H1 (cell line): ENCODE data around the gene MDK. TPM values are rescaled to one million over a fixed set of nuclear protein-coding genes. Genes with fewer than 3 reads are reported as not detected.

Source experiments
- CTCF ChIA-PET: fragments of 300-600 bp; sonication (Branson Sonifier 250); formaldehyde crosslinking; loops from one replicate; lab custom pipeline; 2021; ENCODE audit not compliant: partially characterized antibody; lab: Charles Lee
- POLR2A ChIA-PET: fragments of 300-600 bp; sonication (Branson Sonifier 250); formaldehyde crosslinking; loops from one replicate; lab custom pipeline; 2021; ENCODE audit warnings: inconsistent platforms; ENCODE audit not compliant: partially characterized antibody; lab: Charles Lee
- DNase-seq, 2 experiments: peaks; one replicate each; pipeline versions ENCODE4 v3.0.0 to v3.0.0-alpha.2; 2010 to 2022; ENCODE audit warnings: low spot score in 2 of 2, low read depth in 1 of 2, mixed read lengths in 1 of 2
- FAIRE-seq: peaks from 2 replicates; lab custom pipeline; 2011; peaks lifted over from hg19 to GRCh38; lab: Jason Lieb, UNC
- H2AFZ ChIP-seq: 2 replicates; pipeline ENCODE4 v1.8.1; 2012; ENCODE audit warnings: low read length, inconsistent platforms
- H2AK5ac ChIP-seq: 2 replicates; pipeline ENCODE4 v1.6.1; 2013; ENCODE audit warnings: low read depth, low read length
- H2BK120ac ChIP-seq: replicated peaks from 2 replicates; pipeline ENCODE3; 2013; ENCODE audit warnings: low read depth, low read length, inconsistent platforms
- H2BK12ac ChIP-seq: 2 replicates; pipeline ENCODE4 v1.6.1; 2013; ENCODE audit warnings: low read depth, low read length
- H2BK15ac ChIP-seq: 2 replicates; pipeline ENCODE4 v1.6.1; 2013; ENCODE audit warnings: low read length
- H2BK20ac ChIP-seq: 2 replicates; pipeline ENCODE4 v1.6.1; 2013; ENCODE audit warnings: low read length
- H2BK5ac ChIP-seq: 2 replicates; pipeline ENCODE4 v1.6.1; 2013; ENCODE audit warnings: low read depth, low read length
- H3K14ac ChIP-seq: 2 replicates; pipeline ENCODE4 v1.6.1; 2013; ENCODE audit warnings: inconsistent platforms; ENCODE audit not compliant: insufficient read length
- H3K18ac ChIP-seq: 2 replicates; pipeline ENCODE4 v1.6.1; 2013; ENCODE audit warnings: low read length; ENCODE audit errors: extremely low read depth
- H3K23ac ChIP-seq: 2 replicates; pipeline ENCODE4 v1.6.1; 2013; ENCODE audit warnings: inconsistent platforms; ENCODE audit not compliant: insufficient read length
- H3K23me2 ChIP-seq: 2 replicates; pipeline ENCODE4 v1.6.1; 2013; ENCODE audit warnings: low read depth, low read length
- H3K27ac ChIP-seq: 2 replicates; pipeline ENCODE4 v1.6.1; 2011; ENCODE audit warnings: low read depth, low read length, inconsistent platforms
- H3K27me3 ChIP-seq, 4 experiments: replicated peaks in 1 of 4; 1 replicate in 1 of 4; 2 replicates in 3 of 4; pipeline versions ENCODE4 v1.6.1 to v1.8.1; 2011 to 2013; ENCODE audit warnings: low read length in 3 of 4, mild to moderate bottlenecking in 3 of 4, inconsistent platforms in 2 of 4, mixed read lengths in 2 of 4, moderate library complexity in 1 of 4; ENCODE audit not compliant: control insufficient read depth in 3 of 4, insufficient read depth in 3 of 4; ENCODE audit errors: extremely low read depth in 1 of 4
- H3K36me3 ChIP-seq, 4 experiments: 2 replicates each; pipeline versions ENCODE4 v1.6.1 to v1.8.1; 2011 to 2013; ENCODE audit warnings: mild to moderate bottlenecking in 4 of 4, low read length in 3 of 4, moderate library complexity in 2 of 4, control low read depth in 1 of 4, inconsistent platforms in 1 of 4; ENCODE audit not compliant: insufficient read depth in 4 of 4, control insufficient read depth in 2 of 4
- H3K4ac ChIP-seq: replicated peaks from 2 replicates; pipeline ENCODE3; 2013; ENCODE audit warnings: low read length, low read depth, mixed read lengths, inconsistent platforms; ENCODE audit not compliant: insufficient read length
- H3K4me1 ChIP-seq, 4 experiments: replicated peaks in 1 of 4; 1 replicate in 1 of 4; 2 replicates in 3 of 4; pipeline versions ENCODE4 v1.6.1 to v1.8.1; 2011 to 2013; ENCODE audit warnings: low read length in 3 of 4, inconsistent platforms in 2 of 4, mixed read lengths in 1 of 4; ENCODE audit not compliant: insufficient read depth in 4 of 4, control insufficient read depth in 3 of 4
- H3K4me2 ChIP-seq, 2 experiments: 2 replicates each; pipeline versions ENCODE4 v1.6.1 to v1.8.1; 2011 to 2013; ENCODE audit warnings: low read depth in 2 of 2, low read length in 2 of 2, control low read depth in 1 of 2, inconsistent platforms in 1 of 2, mild to moderate bottlenecking in 1 of 2; ENCODE audit not compliant: insufficient read depth in 1 of 2
- H3K4me3 ChIP-seq, 4 experiments: fragments of 200-600, 300-600 bp in 1 of 4; sonication (generic), shearing (Covaris generic), sonication (Bioruptor Twin) in 1 of 4; 2 replicates each; pipeline versions ENCODE4 v1.5.1 to v1.8.1; 2011 to 2016; ENCODE audit warnings: low read length in 4 of 4, low read depth in 3 of 4, control low read depth in 2 of 4, inconsistent platforms in 2 of 4, mild to moderate bottlenecking in 2 of 4, mixed read lengths in 1 of 4, moderate library complexity in 1 of 4; ENCODE audit not compliant: insufficient read depth in 2 of 4; ENCODE audit errors: extremely low read depth in 1 of 4
- H3K56ac ChIP-seq: replicated peaks from 2 replicates; pipeline ENCODE3; 2013; ENCODE audit warnings: low read depth, mild to moderate bottlenecking, mixed read lengths, low read length, inconsistent platforms; ENCODE audit not compliant: insufficient read length
- H3K79me1 ChIP-seq: 2 replicates; pipeline ENCODE4 v1.6.1; 2013; ENCODE audit warnings: low read depth, low read length, control low read depth
- H3K79me2 ChIP-seq, 2 experiments: 2 replicates each; pipeline versions ENCODE4 v1.6.1 to v1.8.1; 2012 to 2013; ENCODE audit warnings: low read length in 2 of 2, mild to moderate bottlenecking in 2 of 2, inconsistent platforms in 1 of 2; ENCODE audit not compliant: insufficient read depth in 2 of 2, control insufficient read depth in 1 of 2
- H3K9ac ChIP-seq, 4 experiments: replicated peaks in 1 of 4; 1 replicate in 1 of 4; 2 replicates in 3 of 4; pipeline versions ENCODE4 v1.6.1 to v1.8.1; 2011 to 2013; ENCODE audit warnings: low read depth in 3 of 4, low read length in 3 of 4, control low read depth in 2 of 4, mild to moderate bottlenecking in 2 of 4, moderate library complexity in 2 of 4, inconsistent platforms in 1 of 4; ENCODE audit errors: extremely low read depth in 1 of 4
- H3K9me3 ChIP-seq, 2 experiments: 2 replicates each; pipeline versions ENCODE4 v1.6.1 to v1.8.1; 2012 to 2013; ENCODE audit warnings: mild to moderate bottlenecking in 2 of 2, moderate library complexity in 2 of 2, control low read depth in 1 of 2, inconsistent platforms in 1 of 2, low read depth in 1 of 2, low read length in 1 of 2, mixed read lengths in 1 of 2; ENCODE audit not compliant: insufficient read depth in 2 of 2
- H4K20me1 ChIP-seq, 2 experiments: replicated peaks in 1 of 2; 2 replicates each; pipeline versions ENCODE3 to v1.8.1; 2011 to 2013; ENCODE audit warnings: inconsistent platforms in 2 of 2, low read length in 2 of 2, mild to moderate bottlenecking in 1 of 2; ENCODE audit not compliant: insufficient read depth in 2 of 2, control insufficient read depth in 1 of 2
- H4K5ac ChIP-seq: 2 replicates; pipeline ENCODE4 v1.6.1; 2013; ENCODE audit warnings: low read length, low read depth, mixed read lengths, inconsistent platforms; ENCODE audit not compliant: insufficient read length
- H4K8ac ChIP-seq: 2 replicates; pipeline ENCODE4 v1.8.0; 2013; ENCODE audit warnings: mild to moderate bottlenecking, moderate library complexity, low read length, inconsistent platforms; ENCODE audit not compliant: insufficient read depth; ENCODE audit errors: extremely low read depth
- H4K91ac ChIP-seq: replicated peaks from 2 replicates; pipeline ENCODE3; 2013; ENCODE audit warnings: low read length, mixed read lengths, inconsistent platforms; ENCODE audit not compliant: insufficient read length
- CEBPB ChIP-seq: IDR thresholded peaks from 2 replicates; pipeline ENCODE4 v1.6.1; 2012; ENCODE audit warnings: low read depth, low read length
- EGR1 ChIP-seq: IDR thresholded peaks from 2 replicates; pipeline ENCODE4 v1.6.1; 2011; ENCODE audit warnings: low read depth, low read length, borderline replicate concordance
- EZH2 ChIP-seq: fragments of 200-600 bp; sonication (generic); IDR thresholded peaks from 2 replicates; pipeline ENCODE4 v1.7.1; 2012; ENCODE audit warnings: low read depth, mild to moderate bottlenecking, moderate library complexity, low read length, inconsistent platforms; ENCODE audit not compliant: severe bottlenecking
- GABPA ChIP-seq: IDR thresholded peaks from 2 replicates; pipeline ENCODE4 v1.6.1; 2011; ENCODE audit warnings: mild to moderate bottlenecking, low read length, moderate library complexity, borderline replicate concordance; ENCODE audit not compliant: insufficient read depth
- HDAC2 ChIP-seq, 2 experiments: fragments of 300-600 bp in 1 of 2; sonication (generic) in 1 of 2; IDR thresholded peaks; 2 replicates each; pipeline ENCODE4 v1.6.1; 2011 to 2012; ENCODE audit warnings: low read depth in 2 of 2, low read length in 2 of 2, mild to moderate bottlenecking in 2 of 2, moderate library complexity in 2 of 2, borderline replicate concordance in 1 of 2, inconsistent platforms in 1 of 2
- HDAC6 ChIP-seq: IDR thresholded peaks from one replicate; pipeline ENCODE4 v1.7.1; 2012; ENCODE audit warnings: low read depth, mild to moderate bottlenecking, inconsistent platforms, low read length, moderate library complexity
- JUN ChIP-seq: IDR thresholded peaks from 2 replicates; pipeline ENCODE4 v1.6.1; 2011; ENCODE audit warnings: low read depth, mild to moderate bottlenecking, improper control_type of control experiment, low read length
- KDM5A ChIP-seq: fragments of 200-600 bp; IDR thresholded peaks from 2 replicates; pipeline ENCODE4 v1.7.1; 2012; ENCODE audit warnings: mild to moderate bottlenecking, low read length, inconsistent platforms, mixed read lengths
- MAFK ChIP-seq: IDR thresholded peaks from 2 replicates; pipeline ENCODE4 v1.6.1; 2012; ENCODE audit warnings: low read depth, mild to moderate bottlenecking, improper control_type of control experiment, low read length
- NRF1 ChIP-seq: IDR thresholded peaks from 2 replicates; pipeline ENCODE4 v1.6.1; 2011; ENCODE audit warnings: mild to moderate bottlenecking, low read depth, low read length, improper control_type of control experiment
- POLR2AphosphoS5 ChIP-seq: IDR thresholded peaks from 2 replicates; pipeline ENCODE4 v1.6.1; 2011; ENCODE audit warnings: low read depth, low read length
- RAD21 ChIP-seq, 2 experiments: IDR thresholded peaks in 1 of 2; conservative IDR thresholded peaks in 1 of 2; 2 replicates each; pipeline ENCODE4 v1.6.1; 2011; ENCODE audit warnings: low read depth in 2 of 2, low read length in 2 of 2, improper control_type of control experiment in 1 of 2, inconsistent platforms in 1 of 2, mild to moderate bottlenecking in 1 of 2, moderate library complexity in 1 of 2
- SP2 ChIP-seq: IDR thresholded peaks from 2 replicates; pipeline ENCODE4 v1.6.1; 2012; ENCODE audit warnings: mild to moderate bottlenecking, low read length, inconsistent platforms
- ZNF274 ChIP-seq: IDR thresholded peaks from 2 replicates; pipeline ENCODE4 v1.7.0; 2012; ENCODE audit warnings: low read length, borderline replicate concordance; ENCODE audit errors: extremely low read depth
- WGBS, 2 experiments: shearing (Covaris generic) in 1 of 2; methylation state at CpG; one replicate each; pipeline versions ENCODE4 v1.1.6 to v1.1.7; 2013 to 2015; ENCODE audit warnings: low lambda C conversion rate in 2 of 2, mixed read lengths in 2 of 2, inconsistent platforms in 1 of 2, low coverage in 1 of 2, missing lambda C conversion rate in 1 of 2; ENCODE audit not compliant: insufficient replicate concordance in 2 of 2, insufficient coverage in 1 of 2, insufficient read length in 1 of 2; ENCODE audit errors: extremely low coverage in 1 of 2, missing lambda C conversion rate in 1 of 2; 5-methylcytosine and 5-hydroxymethylcytosine counted together
- polyA plus RNA-seq, 7 experiments: library from polyadenylated mRNA; depleted of rRNA in 3 of 7; stranded (reverse) in 5 of 7; unstranded in 2 of 7; fragments of >200 nt in 5 of 7; fragments of 200-250 nt in 2 of 7; gene quantifications; 1 replicate in 5 of 7; 2 replicates in 1 of 7; 4 replicates in 1 of 7; pipeline versions ENCODE4 v1.2.1 to v1.2.3, GENCODE V29; 2011 to 2013; ENCODE audit warnings: missing spikeins in 2 of 7, mixed read lengths in 2 of 7
- total RNA-seq: library from RNA; stranded (reverse); fragmentation: NEBNext Ultra II Directional; extraction: Animal tissue kit (Norgen Biotek cat#: 25700); gene quantifications from 2 replicates; pipeline ENCODE4 v1.2.1, GENCODE V29; 2021

MDK gene
- total and polyA plus RNA-seq, 2 of the 8 experiments (the other 6 are each of a cell fraction or from before 2014, with no cell fraction given): 309 to 606 TPM

GRCh38 chr11:46360878-46361277 lies 20.6 kb upstream of the MDK start:
- WGBS, 2 experiments: 95% methylated on average over 7 of the region's 7 CpGs; no CpG with 5 or more reads in 1 of the 2 experiments
- POLR2A ChIA-PET: interaction anchor here (0.6 to 7.8 kb wide), 7 partner anchors 10 to 66 kb away, joined by 3 to 69 read pairs (median 4); partner anchors contain the start of genes DGKZ and MDK
- no peak for TF ChIP-seq EGR1
- no peak for TF ChIP-seq POLR2AphosphoS5
- TF ChIP-seq RAD21 (IDR thresholded peaks at IDR 0.05 in 1 of 2, conservative IDR thresholded peaks at IDR 0.05 in 1 of 2; ENCODE audit: low read depth in 2 of 2, low read length in 2 of 2): no peak
- TF ChIP-seq KDM5A: no peak
- TF ChIP-seq HDAC6: no peak
- no peak for TF ChIP-seq ZNF274
- TF ChIP-seq GABPA: no peak
- TF ChIP-seq NRF1: no peak
- TF ChIP-seq SP2: no peak
- no peak for TF ChIP-seq EZH2
- no peak for TF ChIP-seq MAFK
- no peak for TF ChIP-seq JUN
- no peak for TF ChIP-seq HDAC2 (IDR thresholded peaks at IDR 0.05; ENCODE audit: borderline replicate concordance in 1 of 2, low read depth in 2 of 2, low read length in 2 of 2)
- no peak for TF ChIP-seq CEBPB

More at GRCh38 chr11:46360878-46361277, 20.6 kb upstream of the MDK start:
- no peak overlapping the region for H3K4me3 ChIP-seq
- no peak overlapping the region for H2BK20ac ChIP-seq
- no peak overlapping the region for H3K4me2 ChIP-seq
- no peak for FAIRE-seq
- H2BK120ac ChIP-seq: no peak overlapping the region
- no peak overlapping the region for H3K9ac ChIP-seq
- H4K20me1 ChIP-seq: peaks cover 9 to 37% of the 10 kb centered on the region in 2 experiments
- CTCF ChIA-PET: interaction anchor here (0.6 to 44.5 kb wide), 9 partner anchors 1 to 289 kb away, joined by 3 to 1004 read pairs (median 5); partner anchors contain the start of genes DGKZ and MDK
- no peaks in the 10 kb centered on the region for H3K9me3 ChIP-seq
- H3K79me1 ChIP-seq: peaks cover 29% of the 10 kb centered on the region
- DNase-seq: no peak
- no peak overlapping the region for H4K91ac ChIP-seq
- H2AFZ ChIP-seq: no peak overlapping the region
- no peaks in the 10 kb centered on the region for H3K27me3 ChIP-seq
- peaks cover 0 to 21% (median 14%) of the 10 kb centered on the region in 4 experiments; a peak in 6 of 7 replicates for H3K4me1 ChIP-seq
- H3K79me2 ChIP-seq: peaks cover 0 to 77% of the 10 kb centered on the region in 2 experiments; a peak in 2 of 4 replicates
- no peaks in the 10 kb centered on the region for H3K23me2 ChIP-seq
- peak overlapping the region; percentile 35; the same call in 1 of the 2 replicates for H2BK5ac ChIP-seq
- no peak overlapping the region for H2AK5ac ChIP-seq
- H3K4ac ChIP-seq: no peak overlapping the region
- H2BK15ac ChIP-seq: no peak overlapping the region
- H3K36me3 ChIP-seq: no peaks in the 10 kb centered on the region
- H3K18ac ChIP-seq: no peak overlapping the region
- H3K14ac ChIP-seq: no peak overlapping the region
- no peak overlapping the region for H3K56ac ChIP-seq
- H3K23ac ChIP-seq: no peak overlapping the region
- peak overlapping the region; percentile 9; the same call in 1 of the 2 replicates for H4K8ac ChIP-seq
- H4K5ac ChIP-seq: no peak overlapping the region
- H3K27ac ChIP-seq: no peak overlapping the region
- no peak overlapping the region for H2BK12ac ChIP-seq
